Panc1 (cell line): ENCODE results near the gene OSBP2. TPM values are rescaled to one million over a fixed set of nuclear protein-coding genes. Genes with fewer than 3 reads are reported as not detected.

ENCODE experiments used
- ATAC-seq: fragments of 200-7000 bp; cut with Tn5 transposase; 2 replicates; pipeline ENCODE4 v1.9.1; 2020; ENCODE audit warnings: mild to moderate bottlenecking, moderate library complexity
- BruUV-seq: library from RNA; stranded (reverse); fragments of 400-500 nt; replicated peaks from 2 replicates; lab custom pipeline; 2021; lab: Mats Ljungman, UMichigan
- CTCF ChIA-PET: fragments of 300-600 bp; sonication (Branson Sonifier 250); formaldehyde crosslinking; loops from one replicate; lab custom pipeline; 2022; ENCODE audit warnings: antibody characterized with exemption; lab: Charles Lee
- POLR2A ChIA-PET: fragments of 300-600 bp; sonication (Branson Sonifier 250); formaldehyde crosslinking; loops from one replicate; lab custom pipeline; 2022; ENCODE audit warnings: antibody characterized with exemption; lab: Charles Lee
- DNase-seq: peaks from one replicate; pipeline ENCODE4 v3.0.0-alpha.2; 2010; ENCODE audit warnings: low read depth, low spot score
- H3K27ac ChIP-seq: 2 replicates; pipeline ENCODE4 v1.5.1; 2011; ENCODE audit warnings: mild to moderate bottlenecking, low read length, inconsistent platforms
- H3K27me3 ChIP-seq: fragments of 200-500 bp; sonication (Bioruptor generic); 2 replicates; pipeline ENCODE4 v1.6.0; 2014; ENCODE audit warnings: low read length, inconsistent platforms; ENCODE audit not compliant: control insufficient read depth, insufficient read depth
- H3K36me3 ChIP-seq: fragments of 200-500 bp; sonication (Bioruptor generic); 2 replicates; pipeline ENCODE4 v1.5.1; 2014; ENCODE audit warnings: inconsistent platforms, mild to moderate bottlenecking, low read length, moderate library complexity; ENCODE audit not compliant: control insufficient read depth, insufficient read depth
- H3K4me1 ChIP-seq: 2 replicates; pipeline ENCODE4 v1.5.1; 2011; ENCODE audit warnings: inconsistent platforms, mild to moderate bottlenecking, low read length, moderate library complexity; ENCODE audit not compliant: control insufficient read depth, insufficient read depth
- H3K4me3 ChIP-seq, 2 experiments: 2 replicates each; pipeline ENCODE4 v1.5.1; 2011 to 2012; ENCODE audit warnings: low read depth in 2 of 2, low read length in 2 of 2, mild to moderate bottlenecking in 2 of 2, inconsistent platforms in 1 of 2, moderate library complexity in 1 of 2
- H3K9me3 ChIP-seq: fragments of 200-500 bp; sonication (Bioruptor generic); 2 replicates; pipeline ENCODE4 v1.5.1; 2014; ENCODE audit warnings: low read depth, mild to moderate bottlenecking, inconsistent platforms, low read length, moderate library complexity; ENCODE audit not compliant: control insufficient read depth, insufficient read depth
- CTCF ChIP-seq: fragments of 450-650 bp; IDR thresholded peaks from 2 replicates; pipeline ENCODE4 v1.5.1; 2017; ENCODE audit warnings: mild to moderate bottlenecking
- POLR2AphosphoS5 ChIP-seq: IDR thresholded peaks from 2 replicates; pipeline ENCODE4 v1.6.1; 2012; ENCODE audit warnings: mild to moderate bottlenecking, low read depth, low read length, moderate library complexity
- REST ChIP-seq, 2 experiments: IDR thresholded peaks; 2 replicates each; pipeline ENCODE4 v1.6.1; 2011 to 2012; ENCODE audit warnings: low read depth in 2 of 2, control low read depth in 1 of 2, low read length in 1 of 2, mild to moderate bottlenecking in 1 of 2, moderate library complexity in 1 of 2; ENCODE audit not compliant: insufficient read depth in 1 of 2
- SIN3A ChIP-seq: IDR thresholded peaks from 2 replicates; pipeline ENCODE4 v1.6.1; 2012; ENCODE audit warnings: low read depth, mild to moderate bottlenecking, low read length, moderate library complexity, borderline replicate concordance; ENCODE audit not compliant: insufficient read depth
- TCF7L2 ChIP-seq: IDR thresholded peaks from 2 replicates; pipeline ENCODE4 v1.6.1; 2011; ENCODE audit warnings: mild to moderate bottlenecking, low read depth, low read length, inconsistent platforms
- in situ Hi-C: cut with HindIII; loops from 2 replicates; pipeline ENCODE4 v1.10.0; 2016; ENCODE audit warnings: low sequenced_read_pairs, low pct_unique_long_range_greater_than_20kb
- intact Hi-C: fragments of 100-400 bp; cut with micrococcal nuclease; formaldehyde crosslinking; loops from one replicate; pipeline ENCODE4 v1.10.0; 2022; ENCODE audit not compliant: unreplicated experiment
- total RNA-seq: library from RNA; stranded (reverse); gene quantifications from one replicate; pipeline ENCODE4 v1.2.1, GENCODE V29; 2021; ENCODE audit not compliant: unreplicated experiment

Gene OSBP2
- total RNA-seq, 1 experiment from 2014 or later, result 4.7 TPM

- POLR2A ChIA-PET, result interaction anchor here (0.6 to 0.7 kb wide), 4 partner anchors 41 to 156 kb away, joined by 5 to 7 read pairs (median 6); no protein-coding TSS in a partner anchor
- DNase-seq, result peak; percentile 15
These were observed 227.5 kb downstream of the OSBP2 start for GRCh38 chr22:30922151-30922611.

GRCh38 chr22:30923168-30923900 lies 228.7 kb downstream of the OSBP2 start:
- ChIA-PET CTCF (interaction anchor here (0.6 kb wide), 2 partner anchors 33 to 160 kb away, joined by 4 to 5 read pairs; no protein-coding TSS in a partner anchor), POLR2A (no interaction called here)
- BruUV-seq, result no TSS peak
- ATAC-seq (no peak), DNase-seq (no peak)
- no peaks in the 10 kb centered on the region for H3K9me3 ChIP-seq
- intact Hi-C loops (no loop called here), in situ Hi-C loops (no loop called here)
- TF ChIP-seq POLR2AphosphoS5, result no peak
- no peak for TF ChIP-seq CTCF
- TF ChIP-seq REST (IDR thresholded peaks at IDR 0.05; ENCODE audit: insufficient read depth in 1 of 2, low read depth in 2 of 2, low read length in 1 of 2), result no peak
- no peak for TF ChIP-seq SIN3A
- TF ChIP-seq TCF7L2, result no peak
- no peaks in the 10 kb centered on the region for H3K4me1 ChIP-seq
- H3K27ac ChIP-seq, result no peak overlapping the region
- H3K4me3 ChIP-seq, result no peak overlapping the region
- no peaks in the 10 kb centered on the region for H3K27me3 ChIP-seq
- peaks cover 5% of the 10 kb centered on the region; the same call in 1 of the 2 replicates for H3K36me3 ChIP-seq

More at GRCh38 chr22:30922151-30922611, 227.5 kb downstream of the OSBP2 start:
- H3K36me3 ChIP-seq, result no peaks in the 10 kb centered on the region; the same call in 1 of the 2 replicates
- TF ChIP-seq TCF7L2 (no peak), POLR2AphosphoS5 (peak; percentile 73)
- no TSS peak for BruUV-seq
- H3K27ac ChIP-seq, result peak overlapping the region; percentile 64
- peak overlapping the region; percentile 41 to 72 for H3K4me3 ChIP-seq
- CTCF ChIA-PET, result interaction anchor here (0.6 to 1.1 kb wide), 6 partner anchors 31 to 376 kb away, joined by 3 to 9 read pairs (median 4); partner anchors contain the start of gene TUG1
- ATAC-seq, result peak; percentile 81
- H3K9me3 ChIP-seq, result no peaks in the 10 kb centered on the region
- no peaks in the 10 kb centered on the region for H3K27me3 ChIP-seq
- H3K4me1 ChIP-seq, result no peaks in the 10 kb centered on the region
- intact Hi-C loops (no loop called here), in situ Hi-C loops (no loop called here)
